DOHH2 (cell line): ENCODE data around the gene WDR48.

Experiments used
- H3F3A ChIP-seq: fragments of 200-600 bp; sonication (generic), shearing (Covaris generic); 2 replicates; pipeline ENCODE4 v1.6.0; 2016; ENCODE audit warnings: antibody characterized with exemption, mild to moderate bottlenecking; ENCODE audit not compliant: control insufficient read depth, insufficient read depth
- H3K27ac ChIP-seq: fragments of 200-600 bp; sonication (generic); 2 replicates; pipeline ENCODE4 v1.5.1; 2014; ENCODE audit warnings: low read depth, mild to moderate bottlenecking, low read length, moderate library complexity
- H3K27me3 ChIP-seq: fragments of 200-600 bp; sonication (generic); 2 replicates; pipeline ENCODE4 v1.6.1; 2014; ENCODE audit warnings: mild to moderate bottlenecking, low read length, mixed read lengths; ENCODE audit not compliant: control insufficient read depth
- H3K36me3 ChIP-seq: fragments of 200-600 bp; sonication (generic); 2 replicates; pipeline ENCODE4 v1.6.1; 2014; ENCODE audit warnings: mild to moderate bottlenecking, low read length, moderate library complexity, mixed read lengths; ENCODE audit not compliant: control insufficient read depth
- H3K4me1 ChIP-seq: fragments of 200-600 bp; sonication (generic); 2 replicates; pipeline ENCODE4 v1.6.1; 2014; ENCODE audit warnings: mild to moderate bottlenecking, low read length, mixed read lengths; ENCODE audit not compliant: control insufficient read depth
- H3K4me2 ChIP-seq: fragments of 200-600 bp; sonication (generic); 2 replicates; pipeline ENCODE4 v1.6.0; 2014; ENCODE audit warnings: mild to moderate bottlenecking, low read length, moderate library complexity
- H3K4me3 ChIP-seq: fragments of 200-600 bp; sonication (generic); 2 replicates; pipeline ENCODE4 v1.5.1; 2014; ENCODE audit warnings: mild to moderate bottlenecking, low read length, mixed read lengths
- H3K79me2 ChIP-seq: fragments of 200-600 bp; sonication (generic); 2 replicates; pipeline ENCODE4 v1.6.1; 2014; ENCODE audit warnings: mild to moderate bottlenecking, low read length, mixed read lengths; ENCODE audit not compliant: control insufficient read depth
- H3K9me2 ChIP-seq: fragments of 200-600 bp; sonication (generic); replicated peaks from 2 replicates; pipeline ENCODE4 v1.6.1; 2014; ENCODE audit warnings: mild to moderate bottlenecking, low read length, mixed read lengths; ENCODE audit not compliant: control insufficient read depth
- H3K9me3 ChIP-seq: fragments of 200-600 bp; sonication (generic); 2 replicates; pipeline ENCODE4 v1.6.1; 2014; ENCODE audit warnings: antibody characterized with exemption, low read length, mixed read lengths; ENCODE audit not compliant: control insufficient read depth, insufficient read depth
- H4K20me1 ChIP-seq: fragments of 200-600 bp; sonication (generic); 2 replicates; pipeline ENCODE4 v1.6.0; 2014; ENCODE audit warnings: low read depth, mild to moderate bottlenecking, antibody characterized with exemption, low read length, moderate library complexity; ENCODE audit not compliant: control insufficient read depth, insufficient read depth
- EZH2phosphoT487 ChIP-seq: fragments of 200-600 bp; sonication (generic); IDR thresholded peaks from 2 replicates; pipeline ENCODE4 v1.6.1; 2017; ENCODE audit warnings: borderline replicate concordance, mild to moderate bottlenecking, antibody characterized with exemption, low read length, moderate library complexity, mixed read lengths
- TF ChIP-seq, protein P1 (sequence below): fragments of 200-600 bp; sonication (generic); IDR thresholded peaks from one replicate; pipeline ENCODE4 v1.5.1; 2014; ENCODE audit warnings: antibody characterized with exemption, mild to moderate bottlenecking, low read depth, low read length; ENCODE audit not compliant: poor library complexity, severe bottlenecking

WDR48 gene

DNA sequence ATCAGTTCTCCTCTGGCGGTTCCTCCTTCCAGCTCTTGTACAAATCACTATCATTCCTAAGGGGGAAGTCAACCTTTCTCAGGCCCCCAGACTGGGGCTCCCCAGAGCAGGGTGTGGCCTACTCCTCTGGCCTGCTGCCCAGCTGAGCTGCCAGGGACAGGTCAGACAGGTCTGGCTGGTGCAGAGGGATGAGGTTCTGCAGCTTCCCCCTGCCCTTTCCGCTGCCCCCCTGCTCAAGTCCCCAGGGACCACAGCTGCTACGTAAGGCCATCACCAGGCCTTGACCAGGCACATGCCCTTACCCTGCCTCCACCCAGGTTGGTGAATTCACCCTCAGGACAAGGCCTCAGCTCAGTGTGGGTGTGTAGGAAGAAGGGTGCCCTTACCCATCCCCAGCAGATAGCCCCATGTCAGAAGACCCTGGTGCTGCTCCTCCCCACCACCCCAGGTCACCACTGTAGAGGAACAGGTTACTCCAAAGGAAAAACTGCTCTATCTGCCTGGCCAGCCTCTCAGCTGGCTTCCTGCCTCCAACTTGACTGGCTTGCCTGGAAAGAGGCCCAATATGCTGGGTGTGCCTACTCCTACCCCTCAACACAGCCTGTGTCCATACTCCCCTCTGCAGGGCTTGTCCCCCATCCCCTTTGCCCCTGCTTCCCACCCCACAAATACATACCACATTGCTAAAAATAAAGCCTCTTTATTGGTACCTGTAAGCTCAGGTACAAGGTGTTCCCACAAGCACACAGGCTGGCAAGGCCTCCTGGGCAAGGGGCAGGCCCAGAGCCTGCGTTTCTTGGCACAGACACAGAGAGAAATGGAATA, 89.6 kb downstream of the WDR48 start:
- Histone ChIP-seq H3K27ac (no peak overlapping the region), H3K36me3 (peaks cover 69% of the 10 kb centered on the region), H3K79me2 (peaks cover 30% of the 10 kb centered on the region), H3K9me3 (no peaks in the 10 kb centered on the region), H3K27me3 (no peaks in the 10 kb centered on the region), H3F3A (peaks cover 5% of the 10 kb centered on the region; the same call in 1 of the 2 replicates), H3K4me3 (no peak overlapping the region), H4K20me1 (no peaks in the 10 kb centered on the region; the same call in 1 of the 2 replicates), H3K9me2 (no peaks in the 10 kb centered on the region), H3K4me2 (no peak overlapping the region), H3K4me1 (peaks cover 27% of the 10 kb centered on the region)
- TF ChIP-seq, protein P1, sequence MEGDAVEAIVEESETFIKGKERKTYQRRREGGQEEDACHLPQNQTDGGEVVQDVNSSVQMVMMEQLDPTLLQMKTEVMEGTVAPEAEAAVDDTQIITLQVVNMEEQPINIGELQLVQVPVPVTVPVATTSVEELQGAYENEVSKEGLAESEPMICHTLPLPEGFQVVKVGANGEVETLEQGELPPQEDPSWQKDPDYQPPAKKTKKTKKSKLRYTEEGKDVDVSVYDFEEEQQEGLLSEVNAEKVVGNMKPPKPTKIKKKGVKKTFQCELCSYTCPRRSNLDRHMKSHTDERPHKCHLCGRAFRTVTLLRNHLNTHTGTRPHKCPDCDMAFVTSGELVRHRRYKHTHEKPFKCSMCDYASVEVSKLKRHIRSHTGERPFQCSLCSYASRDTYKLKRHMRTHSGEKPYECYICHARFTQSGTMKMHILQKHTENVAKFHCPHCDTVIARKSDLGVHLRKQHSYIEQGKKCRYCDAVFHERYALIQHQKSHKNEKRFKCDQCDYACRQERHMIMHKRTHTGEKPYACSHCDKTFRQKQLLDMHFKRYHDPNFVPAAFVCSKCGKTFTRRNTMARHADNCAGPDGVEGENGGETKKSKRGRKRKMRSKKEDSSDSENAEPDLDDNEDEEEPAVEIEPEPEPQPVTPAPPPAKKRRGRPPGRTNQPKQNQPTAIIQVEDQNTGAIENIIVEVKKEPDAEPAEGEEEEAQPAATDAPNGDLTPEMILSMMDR = no peak
- no peak for TF ChIP-seq EZH2phosphoT487

DNA sequence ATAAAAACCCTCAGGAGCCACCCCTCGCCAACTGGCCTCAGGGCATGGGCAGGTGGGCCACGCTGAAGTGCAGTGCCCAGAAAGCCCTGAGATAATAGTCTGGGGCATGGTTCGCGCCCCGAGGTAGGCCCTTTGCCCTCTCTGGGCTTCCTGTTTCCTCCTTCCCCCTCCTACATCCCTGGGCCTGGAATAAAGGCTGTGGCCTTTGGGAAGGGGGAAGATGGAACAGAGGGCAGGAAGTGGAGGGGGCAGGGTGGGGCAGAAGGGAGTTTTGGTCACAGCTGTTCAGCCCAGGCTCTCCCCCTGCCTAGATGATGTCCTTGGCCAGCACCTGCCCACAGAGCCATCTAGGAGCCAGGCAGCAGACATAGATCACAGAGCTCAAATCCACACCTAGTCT, 90.3 kb downstream of the WDR48 start:
- H3K27ac ChIP-seq = no peak overlapping the region
- H3K4me3 ChIP-seq = no peak overlapping the region
- no peak overlapping the region for H3K4me2 ChIP-seq
- H3K27me3 ChIP-seq = no peaks in the 10 kb centered on the region
- H3K36me3 ChIP-seq = peaks cover 75% of the 10 kb centered on the region
- no peak for TF ChIP-seq EZH2phosphoT487
- TF ChIP-seq, protein P1 = no peak
- H3K9me3 ChIP-seq = no peaks in the 10 kb centered on the region
- no peaks in the 10 kb centered on the region; the same call in 1 of the 2 replicates for H4K20me1 ChIP-seq
- peaks cover 5% of the 10 kb centered on the region; the same call in 1 of the 2 replicates for H3F3A ChIP-seq
- peaks cover 37% of the 10 kb centered on the region for H3K79me2 ChIP-seq
- no peaks in the 10 kb centered on the region for H3K9me2 ChIP-seq
- H3K4me1 ChIP-seq = peaks cover 34% of the 10 kb centered on the region

DNA sequence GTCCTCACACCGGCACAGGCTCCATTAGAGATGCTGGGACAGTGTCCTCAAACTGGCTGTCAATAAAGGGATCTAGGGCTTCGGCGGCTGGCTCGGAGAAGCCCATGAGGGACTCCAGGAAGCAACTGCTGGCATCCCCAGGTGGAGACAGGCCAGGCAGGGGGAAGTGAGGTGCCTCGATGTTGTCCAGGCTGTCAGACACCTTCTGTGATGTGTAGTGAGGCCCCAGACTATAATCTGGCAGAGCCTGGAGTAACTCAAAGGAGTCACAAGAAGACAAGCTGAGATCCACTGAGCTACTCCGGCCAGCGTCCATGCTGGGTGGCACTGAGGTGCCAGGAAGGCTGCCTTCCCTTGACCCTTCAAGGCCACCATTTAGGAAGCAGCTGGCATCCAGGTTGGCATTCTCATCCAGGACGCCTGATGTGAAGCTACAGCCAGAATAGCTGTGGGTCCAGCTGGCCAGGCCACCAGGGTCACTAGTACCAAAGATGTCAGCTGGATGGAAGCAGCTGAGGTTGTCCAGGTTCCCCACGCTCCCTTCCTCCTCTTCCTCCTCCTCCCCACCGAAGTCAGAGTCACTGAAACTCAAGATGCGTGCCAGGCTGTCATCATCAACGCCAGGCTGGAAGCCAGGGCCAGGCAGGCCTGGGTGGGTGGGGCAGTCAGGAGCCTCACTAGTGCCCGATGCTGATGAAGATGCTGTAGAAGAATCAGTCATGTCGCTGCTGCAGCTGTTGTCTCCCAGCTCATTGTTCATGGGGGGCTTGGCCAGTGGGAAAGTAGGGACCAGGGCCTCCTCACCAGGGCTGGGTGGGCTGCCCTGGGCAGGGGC, 91.5 kb downstream of the WDR48 start:
- Histone ChIP-seq H3F3A (peaks cover 7% of the 10 kb centered on the region), H3K79me2 (peaks cover 49% of the 10 kb centered on the region), H3K4me3 (no peak overlapping the region), H3K4me2 (no peak overlapping the region), H3K4me1 (peaks cover 46% of the 10 kb centered on the region), H3K27me3 (no peaks in the 10 kb centered on the region), H3K9me2 (no peaks in the 10 kb centered on the region), H3K9me3 (no peaks in the 10 kb centered on the region), H3K36me3 (peaks cover 79% of the 10 kb centered on the region), H3K27ac (no peak overlapping the region), H4K20me1 (no peaks in the 10 kb centered on the region; the same call in 1 of the 2 replicates)
- TF ChIP-seq, protein P1 = no peak
- TF ChIP-seq EZH2phosphoT487 = no peak
